GM21529 (cell line): Measurements from ENCODE around the gene MT2A.
A peak's percentile ranks its signal among the peaks of the same experiment; 100 is the strongest.
"Not testable (repeated sequence)": the region's sequence is repeated elsewhere in the genome, so short reads cannot be mapped to it uniquely, and the experiment has no call there.

Experiments
- ATAC-seq: cut with Tn5 transposase; IDR thresholded peaks from one replicate; pipeline ENCODE4 v1.9.1; 2021; ENCODE audit not compliant: unreplicated experiment

MT2A gene

GRCh38 chr16:56608043-56608875 lies at the start of gene MT2A:
Gene MT2A (plus strand): TSS chr16:56608584. CDS start chr16:56608656, 72 bp downstream.
- ATAC-seq, result peak; percentile 86

- no peak for ATAC-seq
Measured at GRCh38 chr16:56559109-56559508, 49.3 kb upstream of the MT2A start.

- no peak for ATAC-seq
Measured at GRCh38 chr16:56560447-56560846, 47.9 kb upstream of the MT2A start.

GRCh38 chr16:56561126-56561525 lies 47.3 kb upstream of the MT2A start:
- ATAC-seq, result no peak

- no peak for ATAC-seq
Measured at GRCh38 chr16:56564793-56565477, 43.4 kb upstream of the MT2A start, which contains the start of gene MT4. Gene MT4 (plus strand): TSS chr16:56565073. CDS start chr16:56565129, 56 bp downstream.

- ATAC-seq, result no peak
Measured at GRCh38 chr16:56569971-56570370, 38.4 kb upstream of the MT2A start.

GRCh38 chr16:56571525-56571924 lies 36.9 kb upstream of the MT2A start:
- no peak for ATAC-seq

GRCh38 chr16:56574625-56575024 lies 33.8 kb upstream of the MT2A start:
- no peak for ATAC-seq

GRCh38 chr16:56576585-56577299 lies 31.6 kb upstream of the MT2A start:
- ATAC-seq, result peak; percentile 95

- no peak for ATAC-seq
Measured at GRCh38 chr16:56577300-56577625, 31.1 kb upstream of the MT2A start.

- ATAC-seq, result no peak
Measured at GRCh38 chr16:56580391-56581048, 27.9 kb upstream of the MT2A start.

GRCh38 chr16:56582911-56583310 lies 25.5 kb upstream of the MT2A start:
- ATAC-seq, result not testable (repeated sequence)

GRCh38 chr16:56583351-56584168 lies 24.8 kb upstream of the MT2A start:
- ATAC-seq, result no peak

GRCh38 chr16:56584276-56584675 lies 24.1 kb upstream of the MT2A start:
- no peak for ATAC-seq

- ATAC-seq, result no peak
Measured at GRCh38 chr16:56588781-56589140, 19.6 kb upstream of the MT2A start.

- ATAC-seq, result no peak
Measured at GRCh38 chr16:56589141-56590039, 19.0 kb upstream of the MT2A start, which contains the start of gene MT3. Gene MT3 (plus strand): TSS chr16:56589528. CDS start chr16:56589591, 63 bp downstream.

GRCh38 chr16:56591377-56592060 lies 16.9 kb upstream of the MT2A start:
- ATAC-seq, result no peak

GRCh38 chr16:56593573-56594291 lies 14.7 kb upstream of the MT2A start:
- no peak for ATAC-seq
